Caco-2 (cell line): ENCODE measurements around the gene SLIT3. TPM values are rescaled to one million over a fixed set of nuclear protein-coding genes. Genes with fewer than 3 reads are reported as not detected.

Source experiments
- BruUV-seq: library from RNA; stranded (reverse); fragments of 400-500 nt; replicated peaks from 2 replicates; lab custom pipeline; 2021; lab: Mats Ljungman, UMichigan
- CTCF ChIA-PET: fragments of 300-600 bp; sonication (Branson Sonifier 250); formaldehyde crosslinking; loops from one replicate; lab custom pipeline; 2022; ENCODE audit warnings: antibody characterized with exemption; lab: Charles Lee
- POLR2A ChIA-PET: fragments of 300-600 bp; sonication (Branson Sonifier 250); formaldehyde crosslinking; loops from one replicate; lab custom pipeline; 2022; ENCODE audit warnings: antibody characterized with exemption; lab: Charles Lee
- DNase-seq, 2 experiments: peaks; one replicate each; pipeline versions ENCODE4 v3.0.0 to v3.0.0-alpha.2; 2020 to 2022
- H3K27me3 ChIP-seq: replicated peaks from 2 replicates; pipeline ENCODE4 v1.6.0; 2011; ENCODE audit warnings: low read length; ENCODE audit not compliant: control insufficient read depth, insufficient read depth
- H3K36me3 ChIP-seq: 2 replicates; pipeline ENCODE4 v1.5.1; 2011; ENCODE audit warnings: low read length; ENCODE audit not compliant: control insufficient read depth, insufficient read depth
- H3K4me1 ChIP-seq: fragments of 250-450 bp; sonication (Bioruptor Pico); 2 replicates; pipeline ENCODE4 v1.5.1; 2020; ENCODE audit warnings: mild to moderate bottlenecking
- H3K4me3 ChIP-seq: 2 replicates; pipeline ENCODE4 v1.5.1; 2011; ENCODE audit warnings: low read depth, mild to moderate bottlenecking, control low read depth, low read length
- H3K9me3 ChIP-seq: fragments of 250-450 bp; sonication (Bioruptor Pico); 2 replicates; pipeline ENCODE4 v1.5.1; 2020; ENCODE audit warnings: mild to moderate bottlenecking, moderate library complexity
- H3K27ac Mint-ChIP-seq: one replicate; pipeline ENCODE4 v1.8.0; 2022; ENCODE audit warnings: mixed read lengths; ENCODE audit not compliant: unreplicated experiment
- H3K27me3 Mint-ChIP-seq: one replicate; pipeline ENCODE4 v1.8.0; 2022; ENCODE audit warnings: mixed read lengths; ENCODE audit not compliant: insufficient read depth, unreplicated experiment
- H3K36me3 Mint-ChIP-seq: one replicate; pipeline ENCODE4 v1.8.0; 2022; ENCODE audit warnings: mild to moderate bottlenecking, mixed read lengths; ENCODE audit not compliant: insufficient read depth, unreplicated experiment
- H3K4me1 Mint-ChIP-seq: one replicate; pipeline ENCODE4 v1.8.0; 2022; ENCODE audit warnings: low read depth, mixed read lengths; ENCODE audit not compliant: unreplicated experiment
- H3K4me3 Mint-ChIP-seq: one replicate; pipeline ENCODE4 v1.8.0; 2022; ENCODE audit warnings: mild to moderate bottlenecking, moderate library complexity, mixed read lengths; ENCODE audit not compliant: unreplicated experiment
- H3K9me3 Mint-ChIP-seq: one replicate; pipeline ENCODE4 v1.8.0; 2022; ENCODE audit warnings: mixed read lengths; ENCODE audit not compliant: unreplicated experiment
- CTCF ChIP-seq, 2 experiments: fragments of 200-600 bp in 1 of 2; IDR thresholded peaks; 1 replicate in 1 of 2; 2 replicates in 1 of 2; pipeline versions ENCODE4 v1.5.1 to v1.8.0; 2011 to 2022; ENCODE audit warnings: antibody characterized with exemption in 1 of 2, control low read depth in 1 of 2, inconsistent platforms in 1 of 2, low read depth in 1 of 2, low read length in 1 of 2, mild to moderate bottlenecking in 1 of 2, moderate library complexity in 1 of 2; ENCODE audit not compliant: insufficient read depth in 1 of 2, severe bottlenecking in 1 of 2, unreplicated experiment in 1 of 2
- intact Hi-C: fragments of 100-400 bp; cut with micrococcal nuclease; formaldehyde crosslinking; loops from one replicate; pipeline ENCODE4 v1.10.0; 2022; ENCODE audit not compliant: unreplicated experiment
- total RNA-seq: library from RNA; stranded (reverse); gene quantifications from 2 replicates; pipeline ENCODE4 v1.2.3, GENCODE V29; 2022

Gene SLIT3
- total RNA-seq, 1 experiment from 2014 or later = 2.1 TPM

DNA sequence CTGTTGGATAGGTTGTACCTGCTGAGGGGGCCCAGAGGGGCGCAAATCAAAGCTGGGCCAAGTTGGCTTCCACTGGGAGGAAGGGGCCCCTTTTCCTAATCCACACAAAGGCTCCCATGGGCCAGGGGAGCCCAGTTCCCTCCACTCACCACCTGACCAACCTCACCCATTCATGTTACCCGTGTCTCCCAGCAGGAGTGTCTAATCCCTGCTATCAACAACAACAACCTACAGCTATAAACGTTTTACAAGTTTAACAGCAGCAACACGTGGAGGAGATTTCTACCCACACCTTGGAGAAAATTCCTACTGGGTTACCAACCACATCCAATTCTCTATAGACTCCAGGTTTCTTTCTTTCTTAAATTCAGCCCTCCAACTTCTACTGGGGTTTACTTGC lies 216.2 kb downstream of the SLIT3 start:
- peaks cover 8% of the 10 kb centered on the region for H3K9me3 Mint-ChIP-seq
- H3K4me3 Mint-ChIP-seq = no peak overlapping the region
- no peaks in the 10 kb centered on the region for H3K9me3 ChIP-seq
- POLR2A ChIA-PET = no interaction called here
- no peaks in the 10 kb centered on the region for H3K27me3 Mint-ChIP-seq
- H3K4me3 ChIP-seq = no peak overlapping the region
- no peak overlapping the region for H3K27ac Mint-ChIP-seq
- H3K4me1 ChIP-seq = no peaks in the 10 kb centered on the region
- CTCF ChIA-PET = no interaction called here
- H3K27me3 ChIP-seq = no peaks in the 10 kb centered on the region
- H3K4me1 Mint-ChIP-seq = peaks cover 8% of the 10 kb centered on the region
- intact Hi-C loops = no loop called here
- no peaks in the 10 kb centered on the region for H3K36me3 ChIP-seq
- DNase-seq = no peak
- BruUV-seq = no TSS peak
- no peak for TF ChIP-seq CTCF (IDR thresholded peaks at IDR 0.05; ENCODE audit: insufficient read depth in 1 of 2, low read depth in 1 of 2, low read length in 1 of 2, severe bottlenecking in 1 of 2, unreplicated experiment in 1 of 2)
- H3K36me3 Mint-ChIP-seq = no peaks in the 10 kb centered on the region

DNA sequence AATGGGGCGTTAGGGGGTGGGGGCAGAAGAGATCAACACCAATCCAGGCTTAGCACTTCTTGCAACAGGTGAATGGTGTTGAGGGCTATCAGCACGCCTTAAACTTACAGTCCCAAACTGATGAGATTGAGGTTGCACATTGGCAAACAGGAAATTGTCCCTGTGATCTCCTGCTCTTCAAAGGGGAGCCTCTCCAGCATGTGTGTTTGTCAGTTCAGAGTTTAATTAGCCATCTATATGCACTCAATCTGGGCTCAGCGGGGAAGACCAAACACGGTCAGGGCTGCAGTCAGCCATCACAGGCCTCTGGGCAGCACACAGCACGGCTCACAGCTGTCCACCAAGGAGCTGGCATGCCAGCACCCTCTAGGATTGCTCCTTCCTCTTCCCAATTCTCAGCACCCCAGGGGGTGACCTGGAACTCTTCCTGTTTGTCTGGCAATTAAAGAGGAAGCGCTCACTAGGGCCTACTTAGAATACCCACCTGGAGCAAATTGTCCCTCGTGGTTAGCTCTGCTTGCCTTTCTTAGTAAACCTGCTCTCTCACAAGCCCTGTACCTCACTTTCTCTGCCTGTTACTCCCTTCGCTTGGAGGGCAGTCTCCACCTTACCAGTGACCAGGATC lies 217.4 kb downstream of the SLIT3 start:
- Mint-ChIP-seq H3K27ac (no peak overlapping the region), H3K4me3 (no peak overlapping the region), H3K9me3 (no peaks in the 10 kb centered on the region), H3K27me3 (no peaks in the 10 kb centered on the region), H3K36me3 (no peaks in the 10 kb centered on the region), H3K4me1 (peaks cover 8% of the 10 kb centered on the region)
- POLR2A ChIA-PET = no interaction called here
- no peaks in the 10 kb centered on the region for H3K36me3 ChIP-seq
- CTCF ChIA-PET = no interaction called here
- TF ChIP-seq CTCF (IDR thresholded peaks at IDR 0.05; ENCODE audit: insufficient read depth in 1 of 2, low read depth in 1 of 2, low read length in 1 of 2, severe bottlenecking in 1 of 2, unreplicated experiment in 1 of 2) = no peak
- intact Hi-C loops = no loop called here
- H3K4me3 ChIP-seq = no peak overlapping the region
- H3K4me1 ChIP-seq = no peaks in the 10 kb centered on the region
- no TSS peak for BruUV-seq
- no peaks in the 10 kb centered on the region for H3K9me3 ChIP-seq
- DNase-seq = no peak
- no peaks in the 10 kb centered on the region for H3K27me3 ChIP-seq

DNA sequence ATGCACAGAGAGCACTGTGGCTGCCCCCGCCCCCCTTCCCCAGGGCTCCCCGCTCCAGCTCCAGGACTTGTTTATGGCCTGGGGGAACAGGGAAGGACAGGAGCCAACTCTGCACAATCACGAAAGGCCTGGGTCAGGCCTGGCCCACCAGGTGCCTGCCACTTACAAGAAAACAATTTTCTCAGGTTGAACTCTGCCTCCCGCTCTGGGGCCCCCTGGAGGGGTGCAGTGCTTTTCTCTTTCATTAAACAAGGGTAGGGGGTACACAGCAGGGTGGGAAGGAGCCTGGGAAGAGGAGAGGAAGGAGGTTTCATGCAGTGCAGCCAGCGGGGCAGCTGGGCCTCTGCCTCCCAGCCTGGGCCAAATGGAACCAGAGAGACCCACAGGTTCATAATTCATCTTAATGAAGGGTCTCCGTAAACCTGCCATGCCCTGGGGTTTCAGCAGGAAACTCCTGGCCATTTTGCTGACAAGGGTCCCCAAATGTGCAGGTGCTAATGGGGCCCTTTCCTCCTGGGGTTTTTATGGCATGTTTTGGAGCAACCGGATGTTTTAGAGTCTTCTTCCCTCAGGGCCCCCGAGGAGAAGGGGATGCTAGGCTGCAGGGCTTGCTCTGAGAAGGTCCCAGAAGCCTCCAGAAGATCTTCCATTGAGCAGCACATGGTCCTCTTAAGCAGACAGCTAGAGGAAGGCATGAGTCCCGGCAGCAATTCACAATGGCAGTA lies 219.8 kb downstream of the SLIT3 start:
- peaks cover 8% of the 10 kb centered on the region for H3K4me1 Mint-ChIP-seq

More for the DNA sequence above, 219.8 kb downstream of the SLIT3 start:
- CTCF ChIA-PET = no interaction called here
- H3K36me3 Mint-ChIP-seq = no peaks in the 10 kb centered on the region
- Histone ChIP-seq H3K27me3 (no peaks in the 10 kb centered on the region), H3K4me1 (no peaks in the 10 kb centered on the region), H3K9me3 (no peaks in the 10 kb centered on the region), H3K36me3 (no peaks in the 10 kb centered on the region), H3K4me3 (no peak overlapping the region)
- H3K4me3 Mint-ChIP-seq = no peak overlapping the region
- no peak overlapping the region for H3K27ac Mint-ChIP-seq
- no peak for DNase-seq
- POLR2A ChIA-PET = no interaction called here
- no peaks in the 10 kb centered on the region for H3K9me3 Mint-ChIP-seq
- H3K27me3 Mint-ChIP-seq = no peaks in the 10 kb centered on the region
- TF ChIP-seq CTCF (IDR thresholded peaks at IDR 0.05; ENCODE audit: insufficient read depth in 1 of 2, low read depth in 1 of 2, low read length in 1 of 2, severe bottlenecking in 1 of 2, unreplicated experiment in 1 of 2) = no peak
- intact Hi-C loops = no loop called here
- no TSS peak for BruUV-seq
